Measurements from ENCODE around the gene LONP1.

The LONP1 gene

GRCh38 chr19:5690125-5690954 lies 29.6 kb downstream of the LONP1 start, which contains the start of gene RPL36 (continued):
- TF ChIP-seq EGR2 (tag by site-specific recombination; IDR thresholded peaks at IDR 0.05; ENCODE audit: low read depth) (no peak), ZNF776 (tag by site-specific recombination; IDR thresholded peaks at IDR 0.05; ENCODE audit: borderline replicate concordance) (no peak), ZXDB (tag by site-specific recombination; IDR thresholded peaks at IDR 0.05) (peak; percentile 93), RBAK (tag by site-specific recombination; IDR thresholded peaks at IDR 0.05) (0 out of 2 replicates have a peak, but pooled peaks have one; percentile 41), ZNF184 (tag by site-specific recombination; IDR thresholded peaks at IDR 0.05) (no peak; the same call in 1 of the 2 replicates), GLI4 (tag by site-specific recombination; IDR thresholded peaks at IDR 0.05) (peak; percentile 74; the same call in 1 of the 2 replicates), ZNF239 (tag by site-specific recombination; IDR thresholded peaks at IDR 0.05) (peak; percentile 75; the same call in 1 of the 2 replicates), ZNF148 (tag by site-specific recombination; IDR thresholded peaks at IDR 0.05; ENCODE audit: borderline replicate concordance) (no peak; the same call in 1 of the 2 replicates), ZIC2 (tag by site-specific recombination; IDR thresholded peaks at IDR 0.05) (0 out of 2 replicates have a peak, but pooled peaks have one; percentile 23), ZNF19 (tag by site-specific recombination; IDR thresholded peaks at IDR 0.05; ENCODE audit: low read depth) (no peak), ZSCAN30 (tag by site-specific recombination; IDR thresholded peaks at IDR 0.05) (peak; percentile 80), SP7 (tag by site-specific recombination; IDR thresholded peaks at IDR 0.05) (peak; percentile 92), CTCF (tag by site-specific recombination; IDR thresholded peaks at IDR 0.05) (peak; percentile 100), ZNF138 (tag by site-specific recombination; IDR thresholded peaks at IDR 0.05; ENCODE audit: borderline replicate concordance) (no peak), REPIN1 (tag by site-specific recombination; IDR thresholded peaks at IDR 0.05; ENCODE audit: low read depth) (no peak), HIC1 (tag by site-specific recombination; IDR thresholded peaks at IDR 0.05) (peak; percentile 70), ZNF670 (tag by site-specific recombination; IDR thresholded peaks at IDR 0.05; ENCODE audit: low read depth) (no peak), ZNF335 (tag by site-specific recombination; conservative IDR thresholded peaks at IDR 0.05) (peak; percentile 56; the same call in 1 of the 2 replicates), ZNF155 (tag by site-specific recombination; IDR thresholded peaks at IDR 0.05) (no peak), ZBTB49 (tag by site-specific recombination; IDR thresholded peaks at IDR 0.05; ENCODE audit: low read depth) (no peak), YY1 (tag by site-specific recombination; IDR thresholded peaks at IDR 0.05) (peak; percentile 77), ZNF324 (tag by site-specific recombination; IDR thresholded peaks at IDR 0.05) (peak; percentile 85; the same call in 1 of the 2 replicates), ZNF221 (tag by site-specific recombination; IDR thresholded peaks at IDR 0.05; ENCODE audit: borderline replicate concordance) (0 out of 2 replicates have a peak, but pooled peaks have one; percentile 51), ZNF121 (tag by site-specific recombination; IDR thresholded peaks at IDR 0.05) (0 out of 2 replicates have a peak, but pooled peaks have one; percentile 19), ZNF18 (tag by site-specific recombination; IDR thresholded peaks at IDR 0.05) (0 out of 2 replicates have a peak, but pooled peaks have one; percentile 36), ZFP37 (tag by site-specific recombination; IDR thresholded peaks at IDR 0.05) (peak; percentile 96), GLIS1 (tag by site-specific recombination; IDR thresholded peaks at IDR 0.05) (0 out of 2 replicates have a peak, but pooled peaks have one; percentile 15), ZNF157 (tag by site-specific recombination; IDR thresholded peaks at IDR 0.05) (no peak), ZNF146 (tag by site-specific recombination; IDR thresholded peaks at IDR 0.05) (peak; percentile 44; the same call in 1 of the 2 replicates)
